NCI-H510A treated with DMSO at 0.1 percent for 48 hours (cell line): Measurements from ENCODE around the gene REN.

Source experiments
- DNase-seq: peaks from one replicate; lab custom pipeline; 2025; lab: John Stamatoyannopoulos, UW

Gene REN

DNA sequence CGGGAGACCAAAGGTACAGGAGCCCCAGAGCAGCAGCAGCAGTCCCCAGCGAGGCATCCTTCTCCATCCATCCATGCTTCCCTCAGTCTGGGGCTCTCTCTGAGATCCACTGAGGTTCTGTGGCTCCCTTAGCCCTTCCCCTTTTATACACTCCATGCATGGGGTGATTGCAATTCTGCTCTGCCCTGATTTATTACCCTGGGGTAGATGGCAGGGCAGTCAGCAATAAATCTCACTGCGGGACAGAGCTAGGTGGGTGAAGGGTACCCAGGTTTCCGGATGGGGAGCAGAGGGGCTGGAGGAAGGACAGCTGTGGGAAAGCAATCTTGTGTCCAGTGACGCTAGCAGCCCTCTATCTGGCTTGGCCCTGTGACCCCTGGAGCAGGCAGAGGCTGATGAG lies at the start of gene REN:
Gene REN (minus strand): TSS at position 119 of the 400 bp plus-strand sequence. CDS start 44 bp downstream, at position 75.
- DNase-seq, result no peak

DNA sequence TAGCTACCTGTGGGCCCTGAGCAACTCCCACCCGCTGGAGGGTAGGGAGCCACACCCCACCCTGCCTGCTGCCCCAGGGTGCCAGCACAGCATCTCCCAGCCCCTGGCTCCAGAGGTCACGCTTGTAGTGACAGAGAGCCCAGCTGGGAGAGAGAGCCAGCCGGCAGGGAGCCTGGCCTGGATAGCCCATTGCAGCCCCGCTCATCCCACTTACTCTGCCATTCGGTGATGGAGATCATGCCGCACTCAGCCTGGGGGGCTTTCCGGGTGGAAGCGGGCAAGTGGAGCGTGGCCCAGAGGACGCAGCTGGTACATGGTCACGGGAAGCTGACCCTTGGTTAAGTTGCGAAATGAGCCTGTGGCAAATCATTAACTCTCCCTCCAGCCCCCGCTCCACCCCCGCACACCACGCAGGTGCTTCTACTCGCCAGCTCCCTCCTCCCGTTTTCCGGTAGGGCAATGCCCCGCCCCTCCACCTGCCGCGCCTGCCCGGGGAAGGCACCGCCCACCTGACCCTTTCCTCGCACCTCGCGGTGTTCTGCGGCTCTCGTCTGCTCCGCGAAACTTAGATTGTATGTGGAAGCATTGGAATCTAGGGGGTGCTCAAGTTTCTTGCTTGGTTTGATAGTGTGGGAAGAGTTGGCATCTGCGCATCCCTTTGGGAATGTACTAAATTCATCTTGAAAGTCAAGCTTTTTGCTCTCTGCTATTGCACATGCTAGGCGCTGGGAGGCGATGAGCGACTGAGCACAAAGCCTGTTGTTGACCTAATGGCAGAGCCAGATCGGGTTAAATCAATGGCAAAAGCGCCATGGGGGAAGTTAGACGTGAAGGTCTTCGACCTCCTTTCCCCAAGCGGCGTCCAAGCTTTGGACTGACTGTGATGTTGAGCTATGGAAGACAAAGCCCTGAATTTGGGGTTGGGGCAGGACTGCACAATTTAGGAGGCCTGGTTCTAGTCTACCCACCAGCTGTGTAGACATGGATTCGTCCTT lies 47.8 kb upstream of the REN start, which contains the start of gene GOLT1A:
Gene GOLT1A (minus strand): TSS at position 321 of the 995 bp plus-strand sequence. CDS start 82 bp downstream, at position 239.
- no peak for DNase-seq

DNA sequence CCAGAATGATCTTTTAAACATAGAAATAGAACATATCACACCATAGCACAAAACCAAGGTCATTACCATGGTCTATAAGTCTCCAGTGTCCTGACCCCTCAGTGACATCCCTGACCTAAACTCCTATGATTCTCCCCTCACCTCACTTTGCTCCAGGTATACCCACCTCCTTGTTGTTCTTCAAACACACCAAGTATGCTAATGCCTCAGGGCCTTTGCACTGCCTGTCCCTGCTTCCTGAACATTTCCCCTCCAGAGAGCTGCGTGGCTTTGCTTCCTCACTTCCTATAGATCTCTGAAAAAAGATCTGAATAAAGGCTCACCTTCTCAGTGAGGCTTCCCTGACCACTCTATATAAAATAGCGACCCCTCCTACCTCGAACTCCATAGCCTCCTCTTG lies 46.6 kb upstream of the REN start:
- DNase-seq, result no peak

DNA sequence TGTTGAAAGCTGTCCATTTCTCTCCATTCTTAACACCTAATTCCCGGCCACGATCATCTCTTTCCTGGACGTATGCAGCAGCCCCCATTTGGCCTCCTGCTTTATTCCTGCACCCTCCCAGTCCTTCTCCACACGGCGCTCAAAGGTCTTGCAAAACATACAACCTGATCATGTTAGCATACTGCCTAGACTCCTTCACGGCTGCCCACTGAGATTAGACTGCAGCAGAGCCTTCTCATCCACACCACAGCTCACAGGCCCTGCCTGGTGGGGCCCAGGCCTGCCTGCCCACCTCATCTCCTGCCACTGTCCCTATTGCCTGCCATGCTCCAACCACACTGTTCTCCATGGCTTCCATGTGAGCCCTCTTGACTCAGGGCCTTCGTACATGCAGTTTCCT lies 44.9 kb upstream of the REN start:
- DNase-seq, result no peak

DNA sequence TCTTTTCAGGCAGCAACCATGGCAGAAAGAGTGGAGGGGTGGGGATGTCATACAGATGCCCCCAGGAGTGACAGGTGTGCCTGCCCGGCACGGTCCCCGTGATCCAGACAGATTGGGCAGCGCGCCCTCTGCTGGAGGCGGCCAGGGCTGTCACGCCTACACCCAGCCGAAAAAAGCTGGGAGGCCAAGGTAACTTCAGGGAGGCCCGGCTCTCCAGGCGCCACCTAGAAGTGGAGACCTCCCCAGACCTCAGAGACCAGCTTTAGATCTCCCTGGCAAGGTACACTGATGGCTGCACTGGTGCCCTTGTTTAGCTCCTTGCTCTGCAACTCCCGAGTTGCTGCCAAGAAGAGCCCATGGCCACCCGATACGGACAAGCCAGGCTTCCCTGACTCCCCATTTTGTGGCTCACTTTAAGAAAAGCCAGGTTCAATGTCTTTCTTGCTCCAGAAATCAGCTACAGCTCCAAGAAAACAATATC lies 41.0 kb upstream of the REN start:
- peak; percentile 46 for DNase-seq

DNA sequence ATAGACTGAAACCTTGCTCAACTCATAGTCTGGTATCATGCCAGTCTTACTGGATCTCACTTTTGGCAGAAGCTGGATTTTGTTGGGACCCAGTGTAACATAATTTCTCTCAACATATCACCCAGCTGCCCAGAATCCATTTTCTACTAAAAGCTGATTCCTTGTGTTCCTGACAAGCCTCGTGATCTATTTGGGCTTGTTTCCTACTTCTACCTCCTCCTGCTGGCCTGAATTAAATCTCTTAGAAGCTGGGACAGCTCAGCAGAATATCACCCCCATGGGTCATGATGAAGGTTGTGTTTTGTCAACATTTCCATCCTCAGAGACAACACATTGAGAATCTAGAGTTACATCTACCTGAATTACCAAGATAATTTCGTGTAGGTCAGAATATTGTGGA lies 40.0 kb upstream of the REN start:
- no peak for DNase-seq

DNA sequence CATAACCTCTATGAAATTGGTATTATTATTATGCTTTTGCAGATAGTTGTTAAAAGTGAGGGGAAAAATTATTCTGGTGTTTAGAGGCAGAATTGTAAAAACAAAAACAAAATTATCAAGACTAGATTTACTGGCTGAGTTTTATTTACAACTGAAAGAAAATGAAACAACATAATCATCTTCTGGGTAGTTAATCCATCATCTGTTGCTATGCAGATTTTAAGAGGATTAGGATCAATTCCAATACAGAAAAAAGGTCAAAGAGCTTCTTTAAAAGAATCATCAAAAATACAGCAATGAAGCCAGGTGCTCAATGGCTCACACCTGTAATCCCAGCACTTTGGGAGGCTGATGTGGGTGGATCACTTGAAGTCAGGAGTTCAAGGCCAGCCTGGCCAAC lies 39.3 kb upstream of the REN start:
- DNase-seq, result no peak

DNA sequence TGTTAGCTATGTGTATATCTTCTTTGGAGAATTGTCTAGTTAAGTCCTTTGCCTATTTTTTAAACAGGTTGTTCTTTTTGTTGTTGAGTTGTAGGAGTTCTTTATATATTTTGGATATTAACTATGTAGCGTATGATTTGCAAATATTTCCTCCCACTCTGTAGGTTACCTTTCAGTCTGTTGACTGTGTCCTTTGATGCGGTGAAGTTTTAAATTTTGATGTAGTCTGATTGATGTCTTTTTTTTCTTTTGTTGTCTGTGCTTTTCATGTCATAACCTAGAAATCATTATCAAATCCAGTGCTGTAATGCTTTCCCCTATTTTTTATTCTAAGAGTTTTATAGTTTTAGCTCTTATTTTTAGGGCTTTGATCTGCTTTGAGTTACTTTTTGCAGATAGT lies 38.8 kb upstream of the REN start:
- DNase-seq, result no peak

DNA sequence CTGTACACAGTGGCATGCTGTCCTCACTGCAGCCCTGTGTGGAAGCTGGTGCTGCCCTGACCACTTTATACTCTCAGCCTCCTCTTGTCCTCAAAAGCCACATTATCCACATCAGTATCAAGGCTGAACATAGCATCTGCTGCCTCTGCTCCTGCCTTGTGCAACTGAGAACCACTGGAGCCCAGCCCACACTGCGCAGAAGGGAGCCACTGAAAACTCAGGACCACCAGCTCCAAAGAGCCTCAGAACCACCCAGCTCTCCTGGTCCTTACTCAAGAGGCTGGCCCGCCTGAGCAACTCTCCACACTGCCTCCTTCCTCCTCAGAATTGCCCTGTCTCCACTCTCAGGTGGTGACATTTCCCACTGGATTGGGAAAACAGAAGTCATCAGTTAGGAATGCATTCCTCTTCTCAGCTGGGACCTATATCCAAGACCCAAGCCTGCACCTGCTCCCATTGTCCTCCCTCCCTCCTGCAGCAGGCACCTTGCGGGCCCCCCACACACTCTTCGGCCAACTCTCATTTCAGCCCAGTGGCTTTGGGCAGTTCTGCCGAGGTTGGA lies 37.1 kb upstream of the REN start:
- no peak for DNase-seq

DNA sequence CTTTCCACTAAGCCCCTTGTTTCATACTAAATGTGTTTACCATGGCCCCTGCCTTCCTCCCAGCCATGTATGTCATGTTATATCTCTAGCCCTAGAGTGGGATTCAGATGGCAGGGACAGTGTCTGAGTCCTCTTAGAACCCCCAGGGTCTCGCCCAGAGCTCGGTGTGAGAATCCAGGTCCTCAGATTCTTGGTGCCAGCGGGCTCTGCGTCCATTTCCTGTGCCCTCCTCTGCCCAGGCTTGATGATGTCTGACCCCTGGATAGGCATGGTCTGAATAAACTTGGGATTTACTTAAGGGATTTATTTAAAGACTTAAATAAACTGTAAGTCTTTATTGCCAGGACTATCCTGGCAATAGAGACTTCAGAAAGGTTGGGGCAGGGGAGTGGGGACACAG lies 36.3 kb upstream of the REN start:
- no peak for DNase-seq

DNA sequence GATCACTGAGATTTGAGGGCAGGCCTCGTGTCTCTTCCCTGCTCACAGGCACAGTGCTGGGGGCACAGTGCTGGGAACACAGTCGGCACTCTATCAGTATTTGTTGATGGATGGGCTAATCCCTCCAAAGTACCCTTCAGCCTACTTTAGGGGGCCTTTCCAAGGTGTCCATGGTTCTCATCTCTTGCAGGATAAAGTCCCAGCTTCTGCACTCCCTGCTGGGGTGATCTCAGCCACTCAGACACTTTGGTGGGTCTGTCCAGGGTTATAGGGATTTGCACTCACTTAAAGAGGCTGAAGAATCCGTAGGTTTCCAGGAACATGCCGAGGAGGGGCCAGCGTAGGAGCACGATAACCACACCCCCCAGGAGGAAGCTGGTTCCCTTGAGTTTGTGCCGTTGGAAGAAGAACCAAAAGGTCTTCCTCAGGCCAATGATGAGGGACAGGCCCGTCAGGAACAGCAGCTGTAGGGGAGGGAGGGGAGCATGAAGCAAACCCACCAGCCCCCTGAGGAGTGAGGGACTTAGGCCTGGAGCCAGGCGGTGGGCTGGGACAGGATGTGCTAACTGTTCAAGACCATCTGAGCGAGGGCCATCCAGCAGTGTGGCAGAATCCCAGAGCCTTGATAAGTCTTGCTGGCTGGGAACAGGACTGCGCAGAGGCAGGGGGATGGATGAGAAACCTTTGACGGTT lies 35.4 kb upstream of the REN start:
- DNase-seq, result no peak

DNA sequence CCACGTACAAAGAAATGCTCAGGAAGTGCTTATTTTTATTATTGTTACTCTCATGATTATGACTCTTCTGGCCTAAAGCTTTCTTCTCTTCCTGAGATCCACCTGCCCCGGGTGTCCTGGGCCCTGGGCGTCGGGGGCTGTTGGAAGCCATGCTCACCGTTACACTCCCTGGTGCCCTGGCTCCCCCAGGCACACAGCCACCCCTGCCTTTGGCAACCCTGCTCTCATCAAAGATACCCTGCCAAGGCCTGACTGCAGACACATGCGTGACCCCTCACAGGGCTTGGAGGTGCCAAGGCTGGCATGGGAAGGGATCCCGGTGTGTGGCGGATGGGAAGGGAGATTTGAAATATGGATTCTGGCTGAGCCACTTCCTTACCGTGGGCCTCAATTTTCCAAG lies 33.4 kb upstream of the REN start:
- no peak for DNase-seq

DNA sequence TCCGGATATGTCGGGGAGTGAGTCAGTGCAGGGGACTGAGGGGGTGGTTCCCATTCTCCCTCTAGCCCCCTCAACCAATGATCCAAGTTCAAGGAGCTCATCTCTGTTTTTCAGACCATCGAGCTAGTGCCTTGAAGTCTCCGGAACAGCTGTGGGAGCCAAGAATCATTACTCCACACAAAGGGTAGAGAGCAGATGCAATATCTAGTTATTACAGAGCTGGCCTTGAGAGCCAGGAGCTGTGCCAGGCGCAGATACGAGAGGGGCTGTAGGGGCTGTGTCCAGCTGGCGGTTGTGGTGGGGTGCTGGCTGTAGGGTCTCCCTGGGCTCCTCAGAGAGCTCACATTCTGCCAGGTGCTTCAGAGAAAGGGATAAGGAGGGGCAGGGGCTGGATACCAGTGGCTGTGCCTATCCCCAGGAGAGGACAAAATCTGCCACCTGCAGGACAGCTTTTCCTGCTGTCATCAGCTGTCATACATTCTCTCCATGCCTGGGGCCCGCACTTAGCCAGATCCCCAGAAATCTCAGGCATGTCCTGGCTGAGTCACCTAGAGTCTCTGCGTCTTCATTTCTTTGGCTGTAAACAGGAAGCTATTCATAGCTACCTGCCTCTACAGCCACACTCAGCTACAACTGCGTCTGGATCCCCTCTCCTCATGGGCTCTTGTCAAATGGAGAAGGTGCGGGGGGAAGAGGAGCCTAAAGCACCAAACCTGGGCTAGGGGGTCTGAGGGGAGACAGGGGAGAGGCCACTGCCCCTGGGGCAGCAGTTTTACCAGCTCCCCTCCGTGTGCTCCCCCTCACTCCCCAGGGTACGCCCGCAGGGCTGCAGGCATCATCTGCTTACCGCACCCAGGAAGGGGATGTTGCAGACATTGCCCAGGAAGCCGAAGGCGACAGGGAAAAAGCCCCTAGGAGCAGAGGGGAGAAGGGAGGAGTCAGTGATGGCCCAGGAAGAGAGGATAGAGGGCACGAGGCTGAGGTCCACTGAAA lies 32.5 kb upstream of the REN start:
- DNase-seq, result no peak

DNA sequence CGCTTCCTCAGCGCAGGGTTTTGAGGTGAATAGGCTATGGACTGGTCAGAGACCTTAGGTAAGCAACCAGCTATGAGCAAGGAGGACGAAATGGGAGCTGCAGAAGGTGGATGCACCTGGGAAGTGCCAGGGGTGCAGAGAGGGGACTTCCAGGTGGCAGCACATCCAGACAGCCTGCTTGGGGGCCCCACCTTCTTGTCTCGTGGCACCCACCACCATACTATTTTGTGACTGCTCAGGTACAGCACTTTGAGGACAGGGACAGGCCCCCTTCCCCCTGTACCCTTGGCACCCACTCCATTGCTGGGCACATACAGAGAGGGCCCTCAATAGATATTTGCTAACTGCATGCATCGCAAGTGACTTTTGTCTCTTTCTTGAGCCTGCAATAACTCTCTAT lies 30.9 kb upstream of the REN start:
- no peak for DNase-seq

DNA sequence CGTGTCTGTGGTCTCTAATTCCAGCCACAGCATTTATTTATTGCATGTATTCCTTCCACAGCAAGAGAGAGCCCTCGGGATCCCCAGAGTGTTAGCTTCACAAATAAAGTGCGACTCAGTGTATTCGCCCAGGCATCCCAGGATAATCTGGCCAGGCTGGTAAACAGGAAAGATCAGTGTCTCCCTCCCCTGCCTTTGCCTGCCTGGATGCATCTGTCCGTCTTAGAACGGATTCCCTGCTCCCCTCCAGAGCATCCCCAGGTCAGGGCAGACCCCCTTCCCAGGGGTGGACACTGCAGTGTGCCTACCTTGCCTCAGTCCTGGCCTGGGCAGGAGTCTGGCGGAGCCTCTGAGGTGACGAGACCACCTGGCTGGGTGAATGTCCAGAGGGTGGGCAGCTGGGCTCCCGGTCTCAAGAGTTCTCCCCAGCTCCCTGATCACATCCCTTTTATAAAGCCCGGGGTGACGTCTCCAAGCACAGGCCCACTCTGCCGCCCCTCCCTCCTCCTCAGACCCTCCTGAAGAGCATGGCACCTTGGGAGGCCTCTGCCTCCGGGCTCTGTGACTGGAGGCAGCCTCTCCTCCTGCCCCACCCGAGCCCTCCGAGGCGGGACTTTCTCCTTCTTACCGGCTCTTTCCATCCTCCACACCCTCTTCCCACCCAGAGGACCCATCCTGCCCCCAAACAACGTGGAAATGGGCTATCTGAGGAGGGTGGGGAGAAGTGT lies 30.1 kb upstream of the REN start, which contains the start of gene KISS1:
Gene KISS1 (minus strand): TSS at position 424 of the 728 bp plus-strand sequence. CDS start 3,615 bp downstream, outside the sequence.
- no peak for DNase-seq

DNA sequence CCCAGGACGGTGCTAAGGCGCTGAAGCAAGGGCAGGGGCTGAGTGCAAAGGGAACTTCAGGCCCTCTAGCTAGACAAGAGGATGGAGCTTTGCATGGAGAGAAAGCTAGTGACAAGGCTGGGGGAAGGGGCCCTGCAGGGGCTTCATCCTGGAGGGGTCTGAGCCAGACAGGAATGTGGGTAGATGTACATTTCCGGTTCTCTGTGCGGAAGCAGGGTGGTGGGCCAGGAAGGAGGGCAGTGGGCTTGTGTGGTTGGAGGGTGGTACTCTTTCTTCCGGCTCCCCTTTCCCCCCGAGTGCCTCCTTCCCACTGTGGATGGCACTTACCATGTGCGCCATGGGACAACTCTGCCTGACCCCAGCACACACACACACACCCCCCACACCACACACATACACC lies 28.6 kb upstream of the REN start:
- no peak for DNase-seq

DNA sequence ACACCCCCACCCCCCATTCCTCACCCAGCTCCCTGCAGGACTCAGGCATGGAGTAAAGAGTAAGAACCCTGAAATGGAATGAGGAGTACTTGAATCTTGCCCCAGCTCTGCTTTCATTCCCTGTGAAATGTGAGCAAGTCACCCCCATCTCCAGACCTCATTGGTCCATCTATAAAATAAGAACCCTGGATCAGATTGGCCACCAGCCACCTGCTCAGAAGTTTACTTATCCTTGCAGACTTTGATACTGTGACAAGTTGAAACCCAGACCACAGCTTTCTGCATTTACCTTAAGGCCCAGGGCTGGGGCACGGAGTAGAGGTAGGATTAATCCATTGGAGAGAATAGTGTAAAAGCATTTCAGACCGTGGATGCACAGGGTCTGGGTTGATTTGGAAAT lies 27.9 kb upstream of the REN start:
- no peak for DNase-seq

DNA sequence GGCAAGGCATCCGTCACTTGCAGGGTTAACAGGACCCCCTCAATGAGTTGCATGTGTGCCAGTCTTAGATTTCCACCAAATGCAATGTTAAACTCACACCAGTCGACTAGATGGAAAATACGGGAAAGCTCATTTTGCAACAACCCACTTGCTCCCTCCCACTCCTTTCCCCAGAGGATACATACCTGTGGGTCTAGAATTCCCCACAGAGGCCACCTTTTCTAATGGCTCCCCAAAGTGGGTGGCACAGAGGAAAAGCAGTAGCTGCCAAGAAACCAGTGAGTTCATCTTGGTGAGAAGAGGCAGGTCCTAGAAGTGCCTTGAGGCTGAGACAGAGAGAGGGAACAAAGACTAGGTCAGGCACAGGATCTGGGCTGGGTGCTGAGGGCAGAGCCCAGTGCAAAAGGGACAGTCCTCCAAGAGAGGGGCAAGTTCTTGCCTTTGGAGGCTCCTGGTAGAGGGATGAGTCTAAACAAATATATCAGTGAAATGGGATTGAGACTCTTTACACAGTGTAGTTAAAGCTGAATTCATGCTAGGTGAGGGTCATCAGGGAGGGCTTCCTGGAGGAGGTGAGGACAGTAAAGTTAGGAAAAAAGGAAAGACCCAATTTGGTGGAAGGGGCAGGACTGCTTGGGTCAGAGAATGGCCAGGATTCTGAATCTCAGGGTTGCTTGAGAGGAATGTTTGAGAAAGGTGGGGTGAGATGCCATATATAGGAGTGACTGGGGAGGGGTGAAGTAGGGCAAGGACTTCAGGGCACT lies 26.6 kb upstream of the REN start:
- no peak for DNase-seq

DNA sequence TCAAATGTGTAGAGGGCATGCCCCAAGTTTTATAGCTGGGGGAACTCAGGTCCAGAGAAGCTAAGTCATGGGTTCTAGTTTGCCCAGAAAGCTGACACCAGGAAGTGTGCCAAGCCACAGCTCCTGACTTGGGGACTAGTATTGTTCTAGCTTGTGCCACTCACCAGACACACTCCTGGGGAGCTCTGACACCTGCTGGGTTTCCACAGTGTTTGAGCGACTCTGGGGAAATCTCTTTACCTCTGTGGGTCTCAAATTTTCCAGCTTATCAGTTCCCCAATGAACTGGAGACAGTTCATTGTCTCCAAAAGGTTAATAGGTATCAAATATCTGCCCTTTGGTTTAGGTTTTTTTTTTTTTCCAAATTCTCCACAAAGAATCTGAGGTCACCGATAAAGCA lies 25.9 kb upstream of the REN start:
- DNase-seq, result no peak

DNA sequence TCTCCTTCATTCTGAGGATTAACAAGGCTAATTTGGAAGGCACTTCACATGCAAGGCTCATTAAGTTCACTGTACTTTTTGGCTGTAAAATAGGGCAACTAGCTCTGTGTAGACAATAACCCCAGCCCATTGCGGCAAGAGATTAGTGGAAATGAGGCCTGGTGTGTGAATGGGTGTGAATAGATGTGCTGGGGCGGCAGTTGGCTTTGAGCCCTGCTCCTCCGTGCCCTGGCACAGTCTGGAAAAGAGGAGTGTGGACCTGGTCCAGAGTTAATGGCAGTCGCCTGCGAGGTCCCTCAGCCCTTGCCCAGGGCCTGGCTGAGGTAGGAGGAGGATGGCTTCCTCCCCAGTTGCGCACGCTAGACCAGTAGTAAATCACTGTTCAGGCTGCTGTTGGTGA lies 25.3 kb upstream of the REN start:
- no peak for DNase-seq
